HG03280 (cell line): Measurements from ENCODE around the gene AUTS2.

Source experiments
- ATAC-seq: cut with Tn5 transposase; IDR thresholded peaks from one replicate; pipeline ENCODE4 v1.9.1; 2021; ENCODE audit warnings: mild to moderate bottlenecking, moderate library complexity; ENCODE audit not compliant: unreplicated experiment

The AUTS2 gene

DNA sequence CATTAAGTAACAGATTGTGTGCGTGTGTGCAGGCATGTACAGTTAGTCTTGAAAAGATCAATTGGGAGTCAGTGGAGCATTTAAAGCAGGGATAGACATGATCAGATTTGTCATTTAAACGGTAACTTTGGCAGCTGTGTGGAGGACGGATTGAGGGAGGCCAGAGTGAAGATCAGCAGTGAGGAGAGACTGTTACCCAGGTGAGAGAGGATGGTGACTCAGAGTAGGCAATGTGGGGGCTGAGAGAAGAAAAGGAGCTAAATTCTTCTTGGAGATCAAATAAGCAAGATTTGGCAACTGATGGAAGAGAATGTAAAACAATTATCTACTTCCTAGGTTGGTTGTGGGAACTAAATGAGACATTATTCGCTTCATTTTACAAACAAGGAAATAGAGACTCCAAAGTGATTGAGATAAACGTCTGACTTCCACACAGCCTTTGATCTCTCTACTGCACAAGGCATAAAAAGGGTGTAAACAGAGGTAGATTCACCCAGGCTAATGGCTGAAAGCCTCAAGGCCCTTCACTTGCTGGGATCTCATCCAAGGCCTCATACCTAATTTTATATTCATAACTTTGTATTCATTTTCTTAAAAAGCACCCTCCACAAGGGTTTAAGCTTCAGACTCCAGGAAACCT is 868.6 kb downstream of the AUTS2 start:
- no peak for ATAC-seq

DNA sequence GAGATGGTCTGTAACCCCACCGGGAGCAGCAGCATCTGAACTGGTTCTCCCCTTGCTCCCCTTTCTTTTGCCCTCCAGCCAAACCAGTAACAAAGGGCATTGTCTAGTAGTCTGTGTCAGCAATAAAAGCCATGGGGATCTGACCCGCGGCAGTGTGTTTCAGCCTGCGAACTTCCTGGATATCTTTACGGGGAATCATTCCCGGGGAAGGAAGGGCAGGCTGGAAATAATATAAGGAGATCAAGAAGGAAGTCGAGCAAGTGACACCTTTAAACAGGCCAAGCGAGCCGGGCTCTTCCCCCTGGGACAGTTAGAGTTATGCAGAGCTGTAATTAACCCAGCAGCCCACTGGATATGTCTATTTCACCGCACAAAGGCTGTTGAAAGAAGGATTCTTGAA is 872.5 kb downstream of the AUTS2 start:
- no peak for ATAC-seq

DNA sequence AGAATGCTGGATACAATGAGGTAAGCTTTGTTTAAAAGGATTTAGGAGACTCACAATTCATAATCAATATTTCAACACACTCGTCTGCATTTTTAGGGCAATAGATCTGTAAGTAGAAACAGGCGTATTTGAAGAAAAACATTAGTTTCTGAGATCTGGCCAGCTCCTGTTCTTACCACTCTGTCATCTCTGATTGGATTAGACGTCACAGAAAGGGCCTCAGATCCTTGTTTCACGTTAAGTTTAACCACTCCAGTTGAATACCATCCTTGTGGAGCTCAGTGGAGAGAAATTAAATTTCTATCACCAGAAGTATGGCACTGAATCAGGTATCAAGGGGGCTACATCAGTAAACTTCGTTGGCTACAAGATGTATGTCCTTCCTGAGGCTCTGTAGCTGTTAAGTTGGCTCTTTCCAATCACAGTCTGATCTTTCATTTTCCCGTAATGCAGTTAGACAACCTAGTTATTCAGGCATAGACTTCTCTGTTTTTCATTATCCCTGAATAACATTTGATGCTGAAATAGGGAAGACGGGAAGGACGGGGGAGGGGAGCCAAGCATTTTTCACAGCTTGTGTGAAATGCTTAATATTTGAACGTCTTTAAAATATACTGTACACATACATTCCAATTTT is 874.4 kb downstream of the AUTS2 start:
- ATAC-seq: no peak

DNA sequence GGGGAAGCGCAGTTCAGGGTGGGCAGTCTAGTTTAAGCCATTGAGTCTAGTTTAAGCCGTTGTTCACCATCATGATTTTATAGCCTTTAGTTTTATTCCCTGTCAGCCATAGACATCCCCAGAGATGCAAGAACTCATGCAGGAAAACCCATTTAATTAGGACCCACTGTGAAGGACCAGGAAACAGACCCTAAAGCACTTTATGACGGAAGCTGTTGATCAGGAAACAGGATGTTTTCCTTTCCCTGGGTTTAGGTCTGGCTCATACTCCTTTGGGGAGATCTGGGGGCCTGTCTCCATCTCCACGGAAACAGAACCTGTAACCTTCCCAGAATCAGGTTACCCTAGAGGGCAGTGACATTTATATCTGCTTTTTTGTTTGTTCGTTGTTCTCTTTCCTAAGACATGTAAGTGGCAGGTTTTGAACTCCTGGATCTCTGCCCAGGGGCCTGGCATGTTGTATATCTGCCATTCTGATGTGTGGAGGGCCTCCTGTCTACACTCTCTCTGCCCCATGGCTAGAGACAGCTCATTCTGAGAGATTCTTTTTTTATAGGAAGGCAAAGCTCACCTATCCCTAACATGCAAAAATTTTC is 876.5 kb downstream of the AUTS2 start:
- ATAC-seq: no peak

DNA sequence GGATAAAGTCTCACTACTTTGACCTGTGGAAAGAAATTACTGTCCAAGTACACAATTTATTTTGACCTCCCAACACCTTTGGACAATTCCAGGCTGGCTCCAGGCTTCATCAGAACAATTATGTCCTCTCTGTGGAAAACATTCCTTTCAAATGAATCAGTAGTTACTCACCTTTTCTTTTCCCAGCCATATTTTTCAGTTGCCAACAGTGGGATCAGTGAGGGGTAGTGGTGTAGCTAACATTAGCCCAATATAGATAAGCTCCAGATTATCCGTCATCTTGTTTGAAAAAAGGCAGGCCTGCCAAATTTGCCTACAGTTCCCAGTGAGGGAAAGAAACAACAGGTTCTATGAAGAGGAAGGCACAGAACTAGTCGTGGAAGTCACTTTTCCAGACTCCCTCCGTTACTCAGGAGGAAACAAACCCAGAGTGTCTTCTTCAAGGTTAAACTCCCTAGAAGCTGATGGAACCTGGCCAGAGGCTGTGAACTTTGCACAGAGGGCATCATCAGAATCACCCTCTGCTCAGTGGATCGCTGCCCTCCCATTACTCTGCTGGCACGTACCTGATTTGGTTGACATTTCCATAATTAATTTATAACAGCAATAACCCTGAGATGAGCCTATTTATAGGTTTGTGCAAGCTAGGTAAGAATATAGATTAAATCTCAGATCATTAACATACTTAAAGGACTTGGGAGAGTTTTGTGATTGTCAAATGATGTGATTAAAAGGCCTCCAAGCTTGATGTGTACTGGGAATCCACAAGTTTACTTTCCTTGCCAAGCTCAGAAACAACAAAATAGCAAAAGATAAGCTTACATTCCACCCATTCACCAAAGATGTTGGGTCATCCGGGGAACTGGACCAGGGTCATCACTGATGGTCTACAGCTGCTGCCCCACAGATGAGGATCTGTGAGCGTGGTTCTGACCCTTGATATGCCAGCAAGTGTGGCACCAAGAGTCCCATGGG is 879.0 kb downstream of the AUTS2 start:
- no peak for ATAC-seq

DNA sequence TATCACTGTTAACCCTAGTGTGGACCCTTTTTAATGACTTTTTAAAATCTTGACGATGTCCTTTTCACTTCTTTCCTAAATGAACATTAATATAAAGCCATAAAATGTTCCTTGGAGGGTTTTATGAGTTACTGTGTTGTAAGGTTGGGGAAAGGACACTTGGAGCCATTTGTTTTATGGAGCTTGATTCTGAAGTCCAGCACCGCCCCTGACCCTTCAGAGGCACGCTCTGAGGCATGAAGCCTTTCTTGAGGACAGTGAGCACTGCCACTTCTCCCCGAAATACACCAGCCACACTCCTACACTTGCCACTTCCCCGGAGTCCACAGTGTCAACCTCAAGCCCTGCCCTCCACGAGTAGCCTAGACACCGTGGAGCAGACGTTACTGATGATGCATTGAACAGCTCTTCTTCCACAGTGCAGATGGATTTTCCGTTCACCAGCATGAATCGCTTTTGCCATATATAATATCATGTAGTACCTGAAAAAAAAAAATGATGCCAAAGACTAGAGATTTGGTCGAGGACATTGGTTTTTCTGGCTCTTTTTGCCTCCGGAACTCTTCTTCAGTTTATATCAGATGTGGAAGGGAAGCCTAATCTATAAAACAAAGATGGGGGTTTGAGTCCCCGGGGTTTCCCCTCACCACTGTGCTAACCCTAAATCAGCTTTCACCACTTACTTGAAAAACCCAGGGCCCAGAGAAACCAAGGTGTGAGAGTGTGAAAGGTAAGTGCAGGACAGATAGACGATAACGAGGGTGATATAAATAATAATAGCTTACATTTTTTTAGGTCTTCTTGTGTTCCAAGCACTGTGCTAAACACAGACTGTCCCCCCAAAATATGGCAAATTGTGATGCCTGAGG is 881.1 kb downstream of the AUTS2 start:
- ATAC-seq: no peak

DNA sequence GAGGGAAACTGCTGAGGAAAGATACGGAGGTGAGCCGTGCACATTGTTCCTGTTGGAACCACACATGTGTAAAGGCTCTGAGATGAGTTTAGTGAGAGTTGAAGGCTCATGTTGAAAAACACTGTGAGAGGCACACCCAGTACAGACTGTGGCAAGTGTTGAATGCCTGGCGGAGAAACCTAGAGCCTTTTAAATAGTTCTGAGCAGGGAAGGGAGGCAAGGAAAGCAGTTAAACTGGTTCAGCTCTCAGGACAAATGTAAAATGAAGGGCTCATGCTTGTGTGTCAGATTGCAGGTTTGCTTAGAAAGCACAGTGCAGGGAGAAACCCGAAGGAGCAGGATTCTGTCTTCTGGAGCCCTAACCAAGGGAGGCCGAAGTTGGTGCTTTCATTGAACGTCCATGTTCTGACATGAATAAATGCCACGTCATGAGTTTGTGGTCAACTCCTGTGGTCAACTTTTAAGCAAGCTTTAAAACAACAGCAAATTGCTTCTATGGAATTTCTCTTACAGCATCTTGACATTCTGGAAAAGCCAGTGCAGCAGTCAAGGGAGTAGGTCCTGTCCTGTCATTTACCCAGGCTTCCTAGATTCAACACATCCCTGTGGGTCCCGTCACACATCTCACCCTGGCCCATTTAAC is 882.8 kb downstream of the AUTS2 start:
- ATAC-seq: no peak

DNA sequence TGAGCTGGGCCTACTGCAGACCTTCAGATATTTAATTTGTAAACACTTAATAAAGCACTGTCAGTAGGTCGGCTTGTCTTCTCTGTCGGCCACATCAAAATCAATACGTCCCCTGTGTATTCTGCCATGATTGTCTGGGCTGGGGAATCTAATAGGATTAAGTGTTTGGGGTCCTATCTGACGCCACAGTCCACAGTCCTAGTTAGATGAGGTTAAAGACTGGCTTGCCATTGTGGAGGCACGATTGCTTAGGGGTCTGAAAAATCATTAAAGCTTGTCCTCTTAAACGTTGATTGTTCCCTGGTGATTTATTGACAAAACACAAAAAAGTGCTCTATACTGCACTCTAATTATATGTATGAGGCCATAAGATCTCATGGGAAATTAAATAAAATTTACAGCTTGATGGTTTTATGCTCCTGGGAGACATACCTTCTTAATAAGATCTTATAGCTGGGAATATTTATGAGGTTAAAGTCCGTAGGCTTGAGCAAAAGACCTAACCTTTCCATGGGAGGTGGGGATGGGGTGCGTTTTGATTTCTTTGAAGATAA is 883.4 kb downstream of the AUTS2 start:
- ATAC-seq: no peak

DNA sequence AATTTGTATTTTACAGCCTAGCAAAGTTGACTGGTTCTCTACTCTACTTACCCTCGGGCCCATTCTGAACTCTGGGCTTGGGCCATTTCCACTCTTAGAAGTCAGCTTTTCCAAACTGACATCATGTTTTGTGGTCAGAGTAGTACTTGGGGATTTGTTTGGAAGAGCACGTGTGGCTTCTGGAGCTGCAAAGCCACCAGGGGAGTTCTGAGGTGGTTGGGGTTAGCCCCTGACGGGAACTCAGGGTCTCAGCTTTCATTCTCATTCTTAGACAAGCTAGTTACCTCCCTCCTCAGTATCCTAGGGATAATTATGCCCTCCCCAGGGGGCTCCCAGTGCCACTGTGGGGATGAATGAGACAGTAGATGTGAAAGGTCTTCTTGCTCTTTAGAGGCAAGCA is 886.0 kb downstream of the AUTS2 start:
- ATAC-seq: no peak

DNA sequence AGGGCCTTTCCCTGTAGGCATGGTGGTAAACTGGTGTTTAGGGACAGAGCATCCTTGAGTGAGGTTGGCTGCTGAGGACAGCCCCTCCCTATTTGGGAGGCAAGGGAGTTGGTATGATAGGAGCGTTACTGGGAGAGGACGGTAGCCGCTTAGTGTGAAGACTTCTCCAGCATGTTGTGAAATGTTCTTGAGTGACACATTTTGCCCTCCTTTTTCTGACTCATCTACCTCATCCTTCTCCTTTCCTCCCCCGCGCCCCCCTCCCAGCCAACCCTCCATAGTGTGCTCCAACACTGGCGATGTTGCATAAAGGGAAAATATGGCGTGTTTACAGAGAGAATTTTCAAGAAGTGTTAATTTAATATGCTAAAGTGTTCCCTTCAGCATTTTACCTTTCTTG is 888.7 kb downstream of the AUTS2 start:
- no peak for ATAC-seq

DNA sequence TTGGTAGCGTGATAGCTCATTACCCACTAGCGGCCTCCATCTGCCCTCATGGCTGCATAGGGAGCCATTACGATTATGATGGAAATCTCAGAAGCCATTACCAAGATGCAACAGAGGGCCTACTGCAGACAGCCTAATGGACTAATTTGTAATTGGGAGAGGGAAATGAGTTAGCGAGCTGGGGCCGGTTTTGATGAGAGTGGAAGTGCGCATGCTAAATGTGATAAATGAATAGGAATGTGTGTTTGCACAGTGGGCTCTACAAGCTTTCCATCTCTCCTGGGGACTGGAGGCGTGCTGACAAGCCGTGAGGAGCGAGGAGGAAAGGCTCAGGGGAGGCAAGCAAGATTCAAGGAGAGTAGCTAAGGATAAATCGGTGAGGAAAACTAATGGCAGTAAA is 889.2 kb downstream of the AUTS2 start:
- ATAC-seq: no peak

DNA sequence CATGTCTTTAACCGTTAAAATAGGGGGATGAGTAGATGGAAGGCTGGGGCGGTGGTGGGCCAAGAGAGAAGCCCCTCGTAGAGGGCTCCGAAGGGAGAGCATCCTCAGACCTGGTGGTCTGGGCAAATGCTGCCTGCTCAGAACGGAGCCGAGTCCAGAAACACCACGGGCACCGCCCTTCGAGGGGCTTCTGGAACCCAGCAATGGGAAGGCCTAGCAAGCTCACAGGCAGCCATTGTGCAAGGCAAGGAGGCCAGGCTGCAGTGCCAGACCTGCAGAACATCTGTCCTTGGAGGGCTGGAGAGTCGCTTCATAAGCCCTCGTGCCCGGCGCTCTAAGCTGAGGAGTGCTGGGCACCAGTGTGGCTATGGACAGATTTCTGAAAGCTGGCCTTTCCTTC is 889.6 kb downstream of the AUTS2 start:
- ATAC-seq: no peak

DNA sequence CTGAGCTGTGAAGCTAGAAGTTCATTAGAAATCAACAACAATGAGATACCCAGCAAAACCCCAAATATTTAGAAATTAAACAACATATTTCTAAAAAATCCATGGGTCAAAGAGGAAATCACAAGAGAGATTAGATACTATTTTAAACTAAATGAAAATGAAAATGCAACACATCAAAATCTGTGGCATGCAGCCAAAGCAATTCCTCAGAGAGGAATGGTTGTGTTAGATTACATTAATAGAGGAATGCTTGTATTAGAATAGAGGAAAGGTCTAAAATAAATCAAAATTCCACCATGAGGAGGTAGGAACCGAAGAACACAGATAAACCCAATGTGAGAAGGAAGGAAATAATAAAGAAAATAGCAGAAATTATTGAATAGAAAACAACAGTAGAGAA is 891.5 kb downstream of the AUTS2 start:
- no peak for ATAC-seq

DNA sequence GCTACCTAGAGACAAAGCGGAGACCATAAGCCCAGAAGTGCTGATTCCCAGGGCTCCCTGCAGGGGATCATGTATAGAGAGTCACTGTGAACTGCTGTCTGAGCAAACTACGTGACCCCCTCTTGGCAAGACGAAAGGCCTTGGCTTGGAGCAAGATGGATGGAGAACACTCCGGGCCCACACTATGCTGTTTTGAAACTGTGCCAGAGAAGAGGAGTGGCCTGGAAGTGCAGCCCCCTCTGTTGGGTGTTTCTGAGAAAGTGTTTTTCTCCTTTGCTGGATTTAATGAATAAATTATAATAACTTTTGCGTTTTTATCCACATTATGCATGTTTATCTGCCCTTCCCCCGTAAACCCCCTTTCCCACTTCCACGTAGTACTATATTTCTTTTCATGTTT is 894.4 kb downstream of the AUTS2 start:
- ATAC-seq: no peak

DNA sequence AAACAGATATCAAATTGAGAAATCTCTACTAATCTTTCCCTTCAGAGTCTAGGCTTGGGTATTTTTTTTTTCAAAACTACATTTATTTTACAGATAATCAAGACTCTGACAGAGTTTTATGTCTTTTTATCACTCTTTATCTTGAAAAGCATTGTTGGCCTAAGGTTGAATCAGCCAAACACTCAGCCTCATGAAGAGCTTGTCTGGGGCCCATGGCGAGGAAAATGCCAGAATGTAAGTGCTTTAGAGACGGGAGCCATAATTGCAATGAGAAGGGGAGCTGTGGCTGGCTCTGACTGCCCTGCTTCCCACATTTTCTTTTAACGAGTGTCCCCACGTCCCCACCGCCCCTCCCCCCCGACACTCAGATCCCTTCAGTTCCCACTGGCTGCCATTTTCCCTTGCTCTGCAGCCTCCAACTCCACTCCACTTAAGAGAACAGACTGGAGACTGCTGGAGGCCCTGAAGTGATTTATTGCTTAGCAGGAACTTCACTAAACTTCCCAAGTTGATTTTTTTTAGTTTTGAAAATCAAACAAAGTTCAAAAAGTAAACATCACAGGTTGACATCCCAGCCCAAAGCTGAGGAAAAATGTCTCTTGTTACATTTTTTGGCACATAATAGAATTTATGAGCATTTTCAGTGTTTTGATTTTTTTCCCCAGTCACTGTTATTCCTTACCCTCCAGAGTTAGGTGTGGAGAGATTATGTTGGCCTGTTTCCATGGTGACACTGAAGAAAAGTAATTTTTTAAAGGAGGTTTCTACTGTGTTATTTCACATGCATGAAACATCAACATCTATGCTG is 896.2 kb downstream of the AUTS2 start:
- ATAC-seq: no peak

DNA sequence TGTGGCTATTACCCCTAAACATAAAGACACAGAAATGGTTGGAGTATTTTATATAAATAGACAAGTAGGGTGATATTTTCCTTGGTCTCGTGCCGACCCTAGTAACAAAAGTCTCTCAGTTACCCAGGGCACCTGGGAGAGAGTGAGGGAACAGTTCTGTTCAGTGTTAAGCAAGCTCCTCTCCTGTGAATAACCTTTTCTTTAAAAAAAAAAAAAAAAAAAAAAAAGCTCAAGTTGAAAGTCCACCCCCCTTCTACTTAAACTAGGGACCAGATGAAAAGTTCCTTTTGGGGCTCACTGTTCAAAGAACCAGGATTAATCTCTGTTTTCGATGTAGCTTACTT is 896.7 kb downstream of the AUTS2 start:
- ATAC-seq: no peak

DNA sequence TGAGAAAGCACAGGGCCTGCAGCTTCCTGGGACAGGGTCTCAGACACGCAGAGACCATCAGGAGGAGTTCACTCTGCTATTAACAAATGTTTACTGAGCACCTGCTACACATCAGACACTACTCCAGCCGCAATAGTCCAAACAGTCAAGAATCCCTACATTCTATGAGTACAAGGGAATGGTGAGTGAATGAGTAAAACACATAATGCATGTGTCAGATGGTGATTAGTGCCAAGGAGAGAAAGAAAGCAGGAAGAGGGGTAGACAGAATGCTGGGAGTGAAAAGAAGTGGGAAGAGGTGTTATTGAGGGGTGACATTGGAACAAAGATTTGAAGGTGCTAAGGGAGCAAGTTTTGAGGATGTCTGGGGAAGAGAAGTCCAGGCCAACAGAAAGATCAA is 899.5 kb downstream of the AUTS2 start:
- ATAC-seq: no peak

DNA sequence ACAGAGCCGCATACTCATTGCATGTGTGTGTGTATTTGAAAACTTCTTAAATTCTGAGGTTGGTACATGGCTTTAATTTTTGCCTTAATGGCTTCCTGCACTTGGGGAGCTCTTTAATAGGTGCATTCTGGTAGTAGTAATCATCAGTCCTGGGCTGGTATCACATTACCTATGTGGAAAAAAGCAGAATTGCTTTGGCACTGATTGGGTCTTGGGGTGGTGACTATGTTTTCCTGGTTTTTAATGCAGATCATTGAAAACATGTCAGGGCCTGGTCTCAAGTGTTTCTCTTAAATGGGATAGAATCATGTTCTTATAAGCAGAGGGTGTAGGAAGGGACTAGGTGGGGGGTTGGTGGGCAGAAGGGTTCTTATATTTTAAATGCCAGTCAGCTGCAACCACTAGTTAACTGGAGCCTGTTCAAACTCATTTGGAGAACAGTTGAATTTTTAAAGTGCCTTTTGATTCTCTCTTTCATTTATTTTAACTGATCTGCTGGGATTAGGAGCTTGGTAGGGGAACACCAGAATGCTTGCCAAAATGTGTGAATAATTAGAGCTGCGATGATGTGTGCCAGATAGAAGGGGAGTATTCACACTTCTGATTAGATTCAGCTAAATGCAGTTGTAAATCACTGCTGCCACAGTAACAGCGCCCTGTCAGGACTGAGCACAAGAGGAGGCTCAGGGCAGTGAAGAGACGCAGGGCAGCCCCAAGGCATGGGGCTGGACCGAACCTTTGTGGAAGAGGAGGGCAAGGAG is 900.1 kb downstream of the AUTS2 start:
- ATAC-seq: no peak
